GM19463 (cell line): Measurements from ENCODE around the gene MYH9.

Source experiments
- ATAC-seq: cut with Tn5 transposase; IDR thresholded peaks from one replicate; pipeline ENCODE4 v1.9.1; 2021; ENCODE audit warnings: mild to moderate bottlenecking, moderate library complexity; ENCODE audit not compliant: unreplicated experiment

The MYH9 gene

GRCh38 chr22:36386900-36387708 is 663 bp downstream of the MYH9 start:
- no peak for ATAC-seq

- ATAC-seq = peak; percentile 22
Measured at GRCh38 chr22:36386351-36386899, 1.3 kb downstream of the MYH9 start.

- no peak for ATAC-seq
Measured at GRCh38 chr22:36385491-36386350, 2.0 kb downstream of the MYH9 start.

- ATAC-seq = no peak
Measured at GRCh38 chr22:36384766-36385481, 2.8 kb downstream of the MYH9 start.

GRCh38 chr22:36383110-36383581 is 4.6 kb downstream of the MYH9 start:
- ATAC-seq = no peak

GRCh38 chr22:36381513-36382128 is 6.1 kb downstream of the MYH9 start:
- ATAC-seq = no peak

DNA sequence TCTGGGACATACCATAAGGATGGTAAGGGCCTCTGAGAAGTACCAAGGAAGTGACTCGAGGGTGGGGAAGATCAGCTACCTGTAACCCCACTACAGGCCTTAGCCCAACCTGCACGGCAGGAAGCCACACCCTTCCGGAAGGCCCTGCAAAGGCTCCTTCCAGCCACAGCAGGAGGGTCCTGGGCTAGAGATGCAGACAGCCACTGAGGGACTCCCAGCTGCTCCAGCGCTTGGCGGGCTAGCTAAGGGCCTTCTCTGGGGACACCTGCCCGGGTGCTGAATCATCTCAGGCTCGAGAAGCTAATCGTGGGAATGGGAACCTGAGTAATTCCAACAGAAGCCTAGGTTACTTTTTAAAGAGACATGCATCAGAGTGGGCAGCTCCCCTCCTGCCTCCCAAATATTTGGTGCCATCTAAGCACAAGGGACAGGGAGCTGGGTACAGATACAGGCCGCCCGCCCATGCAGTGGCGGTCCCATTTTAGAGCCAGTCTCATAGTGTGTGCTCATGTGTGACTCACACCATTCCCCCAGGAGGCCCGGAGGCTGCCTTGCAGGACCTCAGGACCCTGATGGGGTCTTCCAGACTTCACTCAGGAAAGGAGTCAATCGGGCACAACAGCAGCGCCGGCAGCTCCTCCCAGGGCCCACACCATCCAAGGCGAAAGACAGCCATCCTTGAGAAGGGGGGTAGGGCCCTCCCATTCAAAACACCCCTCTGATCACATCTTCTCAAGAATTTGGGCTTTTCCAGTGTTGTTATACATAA is 8.0 kb downstream of the MYH9 start:
- ATAC-seq = no peak

DNA sequence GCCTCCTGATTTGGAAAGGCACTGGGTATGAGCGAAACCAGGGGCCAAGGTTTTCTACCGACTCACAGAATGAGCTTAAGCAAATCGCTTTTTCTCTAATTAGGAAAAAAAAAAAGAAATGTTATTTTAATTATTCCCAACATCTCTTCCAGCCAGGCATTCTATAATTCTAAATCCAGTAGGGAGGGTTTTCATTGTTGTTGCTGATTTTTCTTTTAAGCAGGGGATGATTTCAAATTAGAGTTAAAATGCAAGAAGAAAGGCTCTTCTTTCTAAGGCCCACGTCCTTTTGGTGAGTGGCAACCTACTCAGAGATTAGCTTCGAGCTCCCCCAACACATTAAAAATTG is 8.9 kb downstream of the MYH9 start:
- no peak for ATAC-seq

DNA sequence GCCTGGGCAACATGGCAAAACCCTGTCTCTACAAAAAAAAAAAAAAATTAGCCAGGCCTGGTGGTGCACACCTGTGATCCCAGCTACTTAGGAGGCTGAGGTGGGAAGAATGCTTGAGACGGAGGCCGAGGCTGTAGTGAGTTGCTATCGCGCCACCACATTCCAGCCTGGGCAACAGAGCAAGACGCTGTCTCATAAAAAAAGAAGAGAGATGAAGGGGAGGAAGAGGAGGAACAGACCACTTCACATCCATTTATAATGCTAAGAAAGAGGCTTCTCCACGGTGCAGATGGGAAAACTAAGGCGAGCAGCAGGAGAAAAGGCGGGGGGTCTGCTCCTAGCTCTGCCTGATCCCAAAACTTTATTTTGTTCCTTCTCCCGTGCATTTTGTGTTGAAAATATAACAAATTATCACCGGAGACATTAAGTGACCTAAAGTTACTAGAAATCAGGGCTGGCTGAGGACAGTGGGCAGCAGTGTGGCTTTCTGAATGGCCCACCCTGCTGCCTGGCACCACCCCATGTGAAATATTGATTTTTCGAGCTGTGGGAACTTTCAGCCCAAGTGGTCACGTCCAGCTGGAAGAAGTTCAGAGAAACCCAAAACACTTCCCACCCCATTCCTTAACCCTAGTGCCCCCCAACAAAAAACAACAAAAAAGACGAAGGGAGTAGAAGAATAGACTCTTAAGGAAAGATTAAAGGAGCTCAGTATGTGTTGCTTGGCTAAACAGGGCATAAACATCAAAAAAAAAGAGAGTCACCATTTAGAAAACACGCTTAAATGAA is 9.5 kb downstream of the MYH9 start:
- no peak for ATAC-seq

GRCh38 chr22:36377022-36377631 is 10.6 kb downstream of the MYH9 start:
- no peak for ATAC-seq

DNA sequence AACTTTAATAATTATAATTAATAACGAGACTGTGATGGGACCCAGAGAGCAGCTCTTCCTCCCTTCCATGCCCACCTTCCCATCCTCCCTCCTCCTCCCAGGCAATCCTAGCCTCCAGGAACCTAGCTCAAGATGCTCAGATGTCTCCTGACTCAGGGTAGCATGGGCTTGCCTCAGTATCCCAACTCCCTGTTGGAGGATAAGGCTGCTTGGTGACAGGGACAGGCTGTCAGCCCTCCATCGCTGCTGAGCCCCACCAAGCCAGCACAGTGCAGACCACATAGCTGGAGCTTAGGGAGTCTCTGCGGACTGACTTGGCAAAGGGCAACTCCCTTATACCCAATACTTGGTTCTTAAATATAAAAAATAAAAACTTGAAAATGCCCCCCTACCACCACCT is 11.5 kb downstream of the MYH9 start:
- ATAC-seq = no peak

DNA sequence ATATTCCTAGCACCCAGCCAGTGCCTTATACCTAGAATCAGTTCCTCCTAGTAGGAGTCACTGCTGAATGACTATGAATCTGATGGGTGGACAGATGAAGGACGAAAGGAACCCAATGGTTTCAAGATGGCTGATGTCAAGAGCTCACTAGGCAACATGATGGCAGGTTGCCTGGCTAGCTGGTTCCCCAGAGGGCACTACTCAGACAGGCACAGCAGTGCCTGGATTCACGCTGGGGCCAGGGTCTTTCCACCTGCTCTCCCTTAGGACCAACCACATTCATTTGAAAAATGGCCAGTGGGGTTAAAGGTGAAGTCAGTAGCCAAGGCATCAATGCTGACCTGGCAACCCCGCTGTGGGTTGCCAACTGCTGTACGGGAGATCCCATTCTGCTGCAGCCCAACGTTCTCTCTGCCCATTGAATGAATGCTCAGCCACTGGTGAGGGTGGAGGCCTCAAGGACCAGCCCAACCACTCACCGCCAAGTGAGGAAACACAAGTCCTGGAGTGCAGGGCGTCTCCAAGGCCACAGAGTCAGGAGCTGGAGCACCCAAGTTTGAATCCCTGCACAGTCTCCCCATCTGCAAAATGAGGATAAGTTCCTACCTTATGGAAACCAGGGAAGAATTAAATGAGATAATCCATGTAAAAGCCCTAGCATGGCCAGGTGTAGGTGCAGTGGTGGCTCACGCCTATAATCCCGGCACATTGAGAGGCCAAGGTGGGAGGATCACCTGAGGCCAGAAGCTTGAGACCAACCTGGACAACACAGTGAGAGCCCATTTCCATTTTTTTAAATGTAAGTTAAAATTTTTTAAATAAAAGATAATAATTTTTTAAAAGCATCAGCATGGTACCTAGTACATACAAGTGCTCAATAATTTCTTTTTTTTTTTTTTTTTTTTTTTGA is 12.4 kb downstream of the MYH9 start:
- ATAC-seq = no peak

GRCh38 chr22:36374603-36375024 is 13.2 kb downstream of the MYH9 start:
- no peak for ATAC-seq

DNA sequence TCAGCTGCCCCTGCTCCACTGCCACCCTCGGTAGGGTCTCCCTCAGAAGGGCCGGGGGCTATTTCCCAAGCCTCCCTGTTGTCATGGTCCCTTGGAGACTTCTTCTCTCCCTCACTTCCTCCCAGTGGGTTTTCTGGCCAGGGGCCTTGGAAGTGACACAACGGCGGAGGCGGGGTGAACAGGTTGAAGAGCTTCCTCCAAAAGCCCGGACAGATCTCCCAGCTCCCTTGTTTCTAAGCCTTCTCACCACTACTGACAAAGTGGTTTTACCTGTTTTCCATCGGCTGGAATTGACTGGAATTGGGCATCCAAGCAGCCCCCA is 14.5 kb downstream of the MYH9 start:
- no peak for ATAC-seq

GRCh38 chr22:36371920-36372319 is 15.8 kb downstream of the MYH9 start:
- ATAC-seq = no peak

DNA sequence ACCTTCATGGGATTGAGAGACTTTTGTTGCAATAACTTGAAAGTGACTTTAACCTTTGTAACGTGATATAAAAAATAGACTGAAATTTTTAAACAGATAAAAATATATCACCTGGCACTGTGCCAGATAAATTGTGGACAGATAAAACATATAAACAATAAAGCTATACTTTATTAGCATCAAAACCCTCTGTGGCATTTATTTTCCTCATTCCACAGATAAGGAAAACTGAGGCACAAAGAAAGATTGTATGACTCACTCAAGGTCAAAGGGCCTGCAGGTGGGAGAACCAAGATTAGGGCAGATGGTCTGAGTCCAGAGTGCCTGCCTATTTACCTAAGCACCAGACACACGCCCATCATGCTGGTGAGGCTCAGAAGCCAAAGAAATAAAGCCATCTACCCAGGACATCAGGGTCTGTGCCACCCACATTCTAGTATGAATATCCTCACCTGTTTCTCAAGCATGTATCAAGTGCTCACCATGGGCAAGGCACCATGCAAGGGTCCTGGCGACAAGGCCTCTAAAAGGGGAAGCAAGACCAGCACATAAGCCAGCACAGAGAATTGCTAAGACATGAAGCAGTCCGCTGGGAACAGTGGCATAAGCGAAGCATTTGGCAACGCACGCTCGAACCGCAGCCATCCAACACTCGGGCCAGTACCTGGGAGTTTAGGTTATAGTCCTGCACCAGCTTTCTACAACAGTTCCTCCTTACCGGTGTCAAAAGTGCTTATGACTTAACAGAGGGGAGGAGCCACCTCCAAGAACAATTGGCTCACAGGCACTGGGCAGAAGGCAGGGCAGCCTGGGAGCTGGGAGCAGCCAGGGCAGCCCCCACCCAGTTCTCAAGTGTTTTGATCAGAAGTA is 17.6 kb downstream of the MYH9 start:
- no peak for ATAC-seq
